Stimulated activated CD8-positive, alpha-beta memory T cell treated with anti-CD3 and anti-CD28 coated beads, Interleukin-7, amount 100 ng/mL, for 1 hour (primary cell): Measurements from ENCODE around the gene TMEM63B.

Experiments
- DNase-seq, 2 donors: peaks; one replicate each; pipeline ENCODE4 v3.0.0-alpha.2; 2020; ENCODE audit warnings: low read depth in 2 of 2

Gene TMEM63B

GRCh38 chr6:44117397-44118128 is 9.8 kb upstream of the TMEM63B start:
- no peak for DNase-seq

- DNase-seq = no peak
Observed at GRCh38 chr6:44119704-44120262, 7.6 kb upstream of the TMEM63B start.

- DNase-seq = no peak
Observed at GRCh38 chr6:44120692-44121443, 6.5 kb upstream of the TMEM63B start.

GRCh38 chr6:44122801-44123200 is 4.6 kb upstream of the TMEM63B start:
- no peak for DNase-seq

GRCh38 chr6:44123544-44123943 is 3.8 kb upstream of the TMEM63B start:
- DNase-seq = no peak

- peak; percentile 23 to 30 for DNase-seq
Observed at GRCh38 chr6:44126320-44127149, 819 bp upstream of the TMEM63B start.

GRCh38 chr6:44128020-44128917 is 915 bp downstream of the TMEM63B start:
- no peak for DNase-seq

- no peak for DNase-seq
Observed at GRCh38 chr6:44129841-44130322, 2.5 kb downstream of the TMEM63B start.

GRCh38 chr6:44131892-44132291 is 4.5 kb downstream of the TMEM63B start:
- DNase-seq = no peak

- DNase-seq = no peak
Observed at GRCh38 chr6:44132476-44132875, 5.1 kb downstream of the TMEM63B start.

- no peak for DNase-seq
Observed at GRCh38 chr6:44133003-44133931, 5.9 kb downstream of the TMEM63B start.

- DNase-seq = no peak
Observed at GRCh38 chr6:44133981-44134711, 6.8 kb downstream of the TMEM63B start.

GRCh38 chr6:44135173-44135758 is 7.9 kb downstream of the TMEM63B start:
- DNase-seq = no peak

GRCh38 chr6:44135875-44136274 is 8.5 kb downstream of the TMEM63B start:
- no peak for DNase-seq

- no peak for DNase-seq
Observed at GRCh38 chr6:44138717-44139350, 11.5 kb downstream of the TMEM63B start.

GRCh38 chr6:44139351-44139743 is 12.0 kb downstream of the TMEM63B start:
- no peak for DNase-seq

GRCh38 chr6:44142835-44143234 is 15.5 kb downstream of the TMEM63B start:
- no peak for DNase-seq

- no peak for DNase-seq
Observed at GRCh38 chr6:44143731-44144130, 16.4 kb downstream of the TMEM63B start.
